HG03460 (cell line): ENCODE data around the gene MRPS34.
"Not testable (repeated sequence)": the region's sequence is repeated elsewhere in the genome, so short reads cannot be mapped to it uniquely, and the experiment has no call there.

Experiments
- ATAC-seq: cut with Tn5 transposase; IDR thresholded peaks from one replicate; pipeline ENCODE4 v1.9.1; 2021; ENCODE audit not compliant: unreplicated experiment

MRPS34 gene

GRCh38 chr16:1772908-1773702, at the start of gene MRPS34:
MRPS34 (minus strand) TSS chr16:1773134; CDS start chr16:1773119, 15 bp downstream.
- ATAC-seq, result peak; percentile 43

GRCh38 chr16:1821861-1822611, 49.1 kb upstream of the MRPS34 start:
- ATAC-seq, result no peak

- no peak for ATAC-seq
These were observed 48.0 kb upstream of the MRPS34 start for GRCh38 chr16:1820946-1821290.

- no peak for ATAC-seq
These were observed 47.4 kb upstream of the MRPS34 start for GRCh38 chr16:1820096-1820945.

GRCh38 chr16:1819611-1820010, 46.7 kb upstream of the MRPS34 start:
- ATAC-seq, result no peak

- ATAC-seq, result no peak
These were observed 46.1 kb upstream of the MRPS34 start for GRCh38 chr16:1818873-1819525.

GRCh38 chr16:1818204-1818872, 45.4 kb upstream of the MRPS34 start:
- no peak for ATAC-seq

GRCh38 chr16:1817716-1818115, 44.8 kb upstream of the MRPS34 start:
- no peak for ATAC-seq

GRCh38 chr16:1817276-1817589, 44.3 kb upstream of the MRPS34 start:
- no peak for ATAC-seq

GRCh38 chr16:1816396-1817275, 43.7 kb upstream of the MRPS34 start:
- ATAC-seq, result no peak

GRCh38 chr16:1815461-1815860, 42.5 kb upstream of the MRPS34 start:
- ATAC-seq, result no peak

GRCh38 chr16:1812732-1813163, 39.8 kb upstream of the MRPS34 start:
- no peak for ATAC-seq

- ATAC-seq, result no peak
These were observed 37.6 kb upstream of the MRPS34 start for GRCh38 chr16:1810536-1810935.

- ATAC-seq, result no peak
These were observed 37.2 kb upstream of the MRPS34 start for GRCh38 chr16:1810106-1810505.

GRCh38 chr16:1809281-1809801, 36.4 kb upstream of the MRPS34 start:
- ATAC-seq, result no peak

GRCh38 chr16:1808691-1809090, 35.8 kb upstream of the MRPS34 start:
- ATAC-seq, result no peak

GRCh38 chr16:1807626-1808025, 34.7 kb upstream of the MRPS34 start:
- ATAC-seq, result no peak

- no peak for ATAC-seq
These were observed 27.8 kb upstream of the MRPS34 start for GRCh38 chr16:1800701-1801100.

GRCh38 chr16:1799263-1799662, 26.3 kb upstream of the MRPS34 start:
- ATAC-seq, result not testable (repeated sequence)
